ENCODE results near the gene ICOS.
"Not testable (repeated sequence)": the region's sequence is repeated elsewhere in the genome, so short reads cannot be mapped to it uniquely, and the experiment has no call there.

Gene ICOS

GRCh38 chr2:203916756-203917155 is 19.8 kb upstream of the ICOS start:
- no peak for DNase-seq (ENCODE audit: low read depth in 3 of 3, low spot score in 1 of 3)

DNA sequence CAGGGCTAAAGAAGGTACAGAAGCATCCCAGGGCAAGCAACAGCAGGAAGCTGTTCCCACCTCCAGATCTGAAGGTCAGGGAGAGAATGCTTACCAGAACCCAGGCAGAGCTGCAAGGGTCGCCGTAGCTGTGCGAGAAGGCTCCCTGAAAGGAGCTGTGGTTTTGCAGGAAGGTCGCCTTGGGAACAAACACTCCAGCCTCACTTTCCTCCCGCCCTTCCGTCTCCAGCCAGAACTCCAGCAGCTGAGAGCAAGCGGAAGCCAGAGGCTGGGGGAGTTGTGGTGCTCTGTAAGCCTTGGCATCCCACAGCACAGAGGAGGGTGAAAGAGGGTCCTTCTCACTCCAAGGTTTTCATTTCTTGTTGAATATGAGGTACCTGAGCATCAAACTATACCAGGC is 18.3 kb upstream of the ICOS start:
- no peak for DNase-seq (ENCODE audit: low read depth in 3 of 3, low spot score in 1 of 3)

DNA sequence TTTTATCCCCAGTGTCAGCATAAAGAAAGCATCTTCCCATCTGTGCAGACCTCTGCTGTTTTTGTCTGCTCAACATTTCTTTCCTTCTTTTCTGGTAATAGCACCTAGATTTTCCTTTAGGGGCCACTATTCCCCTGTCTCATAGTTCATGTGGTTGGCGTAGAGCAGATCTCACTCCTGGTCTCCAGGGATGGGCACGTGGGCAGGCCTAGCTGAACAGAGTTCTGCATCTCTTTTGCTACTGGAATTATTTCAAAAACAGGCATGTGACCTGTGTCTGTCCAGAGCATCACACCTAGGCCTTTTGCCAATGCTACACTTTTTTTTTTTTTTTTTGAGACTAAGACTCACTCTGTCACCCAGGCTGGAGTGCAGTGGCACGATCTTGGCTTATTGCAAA is 17.7 kb upstream of the ICOS start:
- DNase-seq (ENCODE audit: low read depth in 3 of 3, low spot score in 1 of 3) = no peak

GRCh38 chr2:203925512-203926158 is 10.9 kb upstream of the ICOS start:
- DNase-seq (ENCODE audit: low read depth in 3 of 3, low spot score in 1 of 3) = no peak

GRCh38 chr2:203928849-203929248 is 7.7 kb upstream of the ICOS start:
- DNase-seq (ENCODE audit: low read depth in 3 of 3, low spot score in 1 of 3) = no peak

DNA sequence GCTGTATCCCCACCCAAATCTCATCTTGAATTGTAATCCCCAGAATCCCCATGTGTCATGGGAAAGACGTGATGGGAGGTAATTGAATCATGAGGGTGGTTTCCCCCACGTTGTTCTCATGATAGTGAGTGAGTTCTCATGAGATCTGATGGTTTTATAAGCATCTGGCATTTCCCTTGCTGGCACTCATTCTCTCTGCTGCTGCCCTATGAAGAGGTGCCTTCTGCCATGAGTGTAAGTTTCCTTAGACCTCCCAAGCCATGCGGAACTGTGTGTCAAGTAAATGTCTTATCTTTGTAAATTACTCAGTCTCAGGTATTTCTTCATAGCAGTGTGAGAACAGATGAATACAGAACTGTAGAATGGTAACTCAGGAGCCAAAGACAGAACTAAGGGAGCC is 5.3 kb upstream of the ICOS start:
- DNase-seq (ENCODE audit: low read depth in 3 of 3, low spot score in 1 of 3) = not testable (repeated sequence)

GRCh38 chr2:203934041-203934492 is 2.5 kb upstream of the ICOS start:
- no peak for DNase-seq (ENCODE audit: low read depth in 3 of 3, low spot score in 1 of 3)

- no peak for DNase-seq (ENCODE audit: low read depth in 3 of 3, low spot score in 1 of 3)
Measured at GRCh38 chr2:203934711-203935438, 1.7 kb upstream of the ICOS start.

DNA sequence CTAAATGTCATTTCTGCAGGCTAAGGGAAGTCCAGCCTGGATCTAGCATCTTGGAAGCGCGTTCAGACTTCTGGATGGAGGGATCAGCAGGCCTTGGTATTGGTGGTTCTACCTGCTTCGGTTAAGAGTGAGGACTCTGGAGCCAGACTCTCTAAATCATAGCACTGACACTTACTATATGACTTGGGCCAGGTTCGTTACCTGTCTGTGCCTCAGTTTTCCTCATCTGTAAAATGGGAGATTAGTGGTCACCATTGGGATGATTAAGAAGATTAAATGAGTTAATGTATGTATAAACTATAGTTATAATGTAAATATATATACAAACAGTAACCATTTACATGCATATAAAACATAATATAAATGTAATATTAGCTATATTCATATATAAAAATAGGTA is 995 bp upstream of the ICOS start:
- DNase-seq (ENCODE audit: low read depth in 3 of 3, low spot score in 1 of 3) = no peak

DNA sequence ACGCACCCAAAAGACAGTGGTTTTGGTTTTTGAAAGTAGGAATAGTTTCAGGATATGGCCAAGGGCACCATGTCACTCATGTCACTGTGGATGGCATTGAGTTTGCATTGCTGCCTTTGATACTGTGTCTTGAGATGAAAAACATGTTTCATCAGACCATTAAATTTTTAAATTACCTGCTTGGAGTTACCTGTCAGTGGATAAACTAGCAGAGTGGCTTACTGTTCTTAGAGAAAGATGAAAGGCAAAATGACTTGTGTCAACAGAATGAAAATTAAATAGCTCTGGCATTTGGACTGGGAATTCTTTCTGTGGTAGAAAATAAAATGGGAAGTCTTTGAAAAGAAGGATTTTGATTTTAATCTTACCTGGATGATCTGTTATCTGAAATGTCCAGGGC is 386 bp downstream of the ICOS start:
- no peak for DNase-seq (ENCODE audit: low read depth in 3 of 3, low spot score in 1 of 3)

- no peak for DNase-seq (ENCODE audit: low read depth in 3 of 3, low spot score in 1 of 3)
Measured at GRCh38 chr2:203937788-203938187, 1.2 kb downstream of the ICOS start.

DNA sequence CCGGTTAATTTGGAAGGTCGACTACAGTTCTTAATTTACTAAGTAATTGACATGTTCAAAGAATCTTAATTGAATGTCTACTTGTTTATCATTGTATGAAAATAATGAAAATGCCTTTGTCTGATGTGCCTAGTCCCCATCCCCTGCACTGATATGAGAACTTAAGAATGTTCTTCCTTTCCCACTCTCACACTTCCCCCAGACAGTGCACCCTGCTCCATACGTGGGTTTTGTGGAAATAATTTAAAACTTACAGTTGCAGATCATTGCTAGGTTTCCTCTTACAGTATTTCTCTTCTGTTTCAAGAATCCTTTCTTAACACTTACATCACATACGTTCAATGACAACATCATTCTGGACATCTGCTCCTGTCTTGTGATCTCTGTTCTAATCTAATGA is 3.5 kb downstream of the ICOS start:
- no peak for DNase-seq (ENCODE audit: low read depth in 3 of 3, low spot score in 1 of 3)

DNA sequence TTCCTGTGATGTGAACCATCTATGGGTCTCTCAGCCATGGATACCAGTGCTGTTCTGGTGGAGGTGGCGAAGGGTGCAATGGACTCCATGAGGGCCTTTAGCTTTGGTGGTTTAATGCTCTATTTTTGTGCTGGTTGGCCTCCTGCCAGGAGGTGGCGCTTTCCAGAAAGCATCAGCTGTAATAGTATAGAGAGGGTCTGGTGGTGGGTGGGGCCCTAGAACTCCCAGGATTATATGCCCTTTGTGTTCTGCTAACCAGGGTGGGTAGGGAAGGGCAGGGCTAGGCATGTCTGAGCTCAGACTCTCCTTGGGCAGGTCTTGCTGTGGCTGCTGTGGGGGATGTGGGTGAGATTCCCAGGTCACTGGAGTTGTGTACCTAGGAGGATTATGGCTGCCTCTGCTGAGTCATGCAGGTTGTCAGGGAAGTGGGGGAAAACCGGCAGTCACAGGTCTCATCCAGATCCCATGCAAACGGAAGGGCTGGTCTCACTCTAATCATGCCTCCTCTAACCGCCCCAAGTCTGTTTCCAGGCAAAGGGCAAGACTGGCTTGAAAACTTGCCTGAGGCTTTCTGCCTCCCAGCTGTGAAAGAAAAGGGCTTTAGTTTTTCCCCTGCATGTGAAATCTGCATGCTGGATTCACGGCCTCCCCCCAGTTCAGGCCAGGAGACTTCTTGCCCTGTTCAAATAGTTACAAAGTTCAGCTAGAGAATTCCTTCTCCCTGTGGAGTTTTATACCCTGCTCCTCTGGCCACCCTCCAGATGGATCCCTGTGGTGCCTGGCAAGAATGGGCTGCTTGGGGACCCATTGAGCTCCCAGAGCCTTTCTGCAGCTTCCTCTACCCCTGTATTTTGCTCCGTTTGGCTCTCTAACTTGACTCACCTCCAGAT is 7.2 kb downstream of the ICOS start:
- not testable (repeated sequence) for DNase-seq (ENCODE audit: low read depth in 3 of 3, low spot score in 1 of 3)

DNA sequence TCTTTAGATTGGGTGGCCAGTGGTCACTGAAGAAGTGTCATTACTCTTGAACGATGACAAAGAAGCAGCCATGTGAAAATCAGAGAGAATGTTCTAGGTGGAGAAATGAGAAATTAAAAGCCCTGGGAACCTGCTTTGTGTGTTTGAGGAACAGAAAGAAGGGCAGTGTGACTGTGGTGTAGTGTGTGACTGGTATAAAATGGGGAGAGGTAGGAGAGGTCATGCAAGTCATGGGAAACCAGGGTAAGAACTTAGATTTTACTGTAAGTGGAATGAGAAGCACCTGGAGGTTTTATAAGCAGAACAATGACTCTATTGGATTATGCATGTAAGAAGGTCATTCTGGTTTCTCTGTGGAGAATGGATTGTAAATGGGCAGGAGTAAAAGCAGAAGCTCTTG is 12.2 kb downstream of the ICOS start:
- DNase-seq (ENCODE audit: low read depth in 3 of 3, low spot score in 1 of 3) = no peak

DNA sequence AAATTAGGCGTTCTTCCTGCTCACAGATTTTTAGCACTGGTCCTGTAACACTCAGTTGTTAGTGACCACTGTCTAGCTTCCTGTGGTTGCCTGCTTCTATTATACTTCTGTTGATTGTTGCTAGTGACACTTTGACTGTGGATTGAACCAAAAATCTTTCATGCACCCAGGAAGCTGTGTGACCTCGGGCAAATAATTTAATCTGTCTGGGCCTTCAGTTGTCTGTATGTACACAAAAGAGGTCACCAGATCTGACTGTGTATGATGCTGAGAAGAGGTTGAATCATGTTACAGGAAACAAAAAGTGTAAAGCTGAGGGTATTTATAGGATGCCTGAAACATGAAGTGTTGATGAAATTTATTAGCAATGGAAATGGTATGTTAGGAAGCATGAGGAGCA is 12.7 kb downstream of the ICOS start:
- DNase-seq (ENCODE audit: low read depth in 3 of 3, low spot score in 1 of 3) = no peak

GRCh38 chr2:203951366-203951902 is 14.9 kb downstream of the ICOS start:
- no peak for DNase-seq (ENCODE audit: low read depth in 3 of 3, low spot score in 1 of 3)

- no peak for DNase-seq (ENCODE audit: low read depth in 3 of 3, low spot score in 1 of 3)
Measured at GRCh38 chr2:203959265-203959664, 22.7 kb downstream of the ICOS start.

GRCh38 chr2:203959672-203960071 is 23.1 kb downstream of the ICOS start:
- no peak for DNase-seq (ENCODE audit: low read depth in 3 of 3, low spot score in 1 of 3)

GRCh38 chr2:203960811-203961210 is 24.2 kb downstream of the ICOS start:
- DNase-seq (ENCODE audit: low read depth in 3 of 3, low spot score in 1 of 3) = no peak

DNA sequence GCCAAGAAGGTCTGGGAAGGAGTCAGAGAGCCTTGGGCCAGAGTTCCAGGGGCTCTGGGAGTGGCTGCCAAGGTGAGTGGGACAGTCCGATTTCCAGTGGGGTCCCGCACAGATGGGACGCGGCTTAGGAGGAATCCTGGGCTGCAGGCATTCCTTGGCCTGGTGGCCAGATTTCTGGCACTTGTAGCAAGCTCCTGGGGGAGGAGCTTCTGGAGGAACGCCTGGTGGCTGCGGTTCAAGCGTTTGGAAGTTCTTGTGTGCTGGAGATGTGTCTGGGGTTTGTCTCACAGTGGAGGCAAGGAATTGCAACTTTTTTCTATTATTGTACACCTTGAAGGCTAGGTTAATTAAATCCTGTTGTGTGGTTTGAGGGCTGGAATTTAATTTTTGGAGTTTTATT is 28.6 kb downstream of the ICOS start:
- not testable (repeated sequence) for DNase-seq (ENCODE audit: low read depth in 3 of 3, low spot score in 1 of 3)

DNA sequence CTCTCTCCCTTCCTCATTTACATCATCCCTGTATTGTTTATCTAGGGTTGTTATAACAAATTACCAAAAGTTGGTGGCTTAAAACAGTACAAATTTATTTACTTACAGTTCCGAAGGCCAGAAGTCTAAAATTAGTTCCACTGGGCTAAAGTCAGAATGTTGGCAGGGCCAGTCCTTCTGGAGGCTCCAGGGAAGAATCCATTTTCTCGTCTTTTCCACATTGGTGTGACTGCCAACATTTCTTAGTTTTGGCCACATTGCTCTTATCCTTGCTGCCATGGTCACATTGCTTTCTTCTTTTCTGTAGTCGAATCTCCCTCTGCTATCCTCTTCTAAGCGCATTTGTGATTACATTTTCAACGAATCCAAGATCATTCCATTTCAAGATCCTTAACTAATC is 34.7 kb downstream of the ICOS start:
- no peak for DNase-seq (ENCODE audit: low read depth in 3 of 3, low spot score in 1 of 3)

GRCh38 chr2:203972066-203972465 is 35.5 kb downstream of the ICOS start:
- DNase-seq (ENCODE audit: low read depth in 3 of 3, low spot score in 1 of 3) = no peak
